ENCODE results near the gene EIF1AY.
"Not testable (repeated sequence)": the region's sequence is repeated elsewhere in the genome, so short reads cannot be mapped to it uniquely, and the experiment has no call there.

EIF1AY gene, protein sequence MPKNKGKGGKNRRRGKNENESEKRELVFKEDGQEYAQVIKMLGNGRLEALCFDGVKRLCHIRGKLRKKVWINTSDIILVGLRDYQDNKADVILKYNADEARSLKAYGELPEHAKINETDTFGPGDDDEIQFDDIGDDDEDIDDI

DNA sequence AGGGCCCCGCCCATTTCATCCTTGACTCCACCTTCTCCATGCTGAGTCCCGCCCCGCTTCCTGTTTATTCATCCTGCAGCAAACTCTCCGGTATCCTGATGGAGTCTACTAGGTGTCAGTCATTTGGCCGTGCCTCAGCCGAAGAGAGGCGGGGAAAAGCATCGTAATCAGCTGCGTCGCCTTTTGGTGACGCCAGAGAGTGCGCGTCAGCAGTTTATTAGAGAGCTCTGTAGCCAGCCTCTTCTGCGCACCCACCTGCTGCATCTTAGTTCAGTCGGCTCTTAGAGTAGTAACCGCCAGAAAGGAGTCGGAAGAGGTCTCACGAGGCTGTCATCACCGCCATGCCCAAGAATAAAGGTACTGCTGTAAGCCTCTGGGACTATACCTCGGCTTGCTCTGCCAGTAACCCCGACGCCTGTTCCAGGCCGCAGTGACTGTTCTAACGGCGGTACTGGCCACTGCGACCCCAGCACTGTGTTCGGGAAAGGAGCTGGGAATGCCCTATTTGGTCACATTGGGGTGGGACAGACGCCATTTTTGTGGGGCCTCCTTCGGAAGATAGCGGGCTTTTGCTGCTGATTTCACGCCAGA is at the start of gene EIF1AY:
Gene EIF1AY (plus strand): TSS at position 246 of the 591 bp plus-strand sequence. CDS start 96 bp downstream, at position 342.
- no peak for DNase-seq (ENCODE audit: low read depth)

DNA sequence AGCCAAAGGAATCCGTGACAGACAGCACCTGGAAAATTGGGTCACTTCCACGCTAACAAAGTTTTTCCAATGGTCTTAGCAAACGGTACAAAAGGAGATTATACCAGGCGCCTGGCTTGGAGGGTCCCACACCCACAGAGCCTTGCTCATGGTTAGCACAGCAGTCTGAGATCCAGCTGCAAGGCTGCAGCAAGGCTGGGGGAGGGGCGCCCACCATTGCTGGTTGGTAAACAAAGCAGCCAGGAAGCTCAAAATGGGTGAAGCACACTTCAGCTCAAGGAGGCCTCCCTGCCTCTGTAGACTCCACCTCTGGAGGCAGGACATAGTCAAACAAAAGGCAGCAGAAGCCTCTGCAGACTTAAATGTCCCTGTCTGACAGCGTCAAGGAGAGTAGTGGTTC is 47.1 kb upstream of the EIF1AY start:
- DNase-seq (ENCODE audit: low read depth): no peak

DNA sequence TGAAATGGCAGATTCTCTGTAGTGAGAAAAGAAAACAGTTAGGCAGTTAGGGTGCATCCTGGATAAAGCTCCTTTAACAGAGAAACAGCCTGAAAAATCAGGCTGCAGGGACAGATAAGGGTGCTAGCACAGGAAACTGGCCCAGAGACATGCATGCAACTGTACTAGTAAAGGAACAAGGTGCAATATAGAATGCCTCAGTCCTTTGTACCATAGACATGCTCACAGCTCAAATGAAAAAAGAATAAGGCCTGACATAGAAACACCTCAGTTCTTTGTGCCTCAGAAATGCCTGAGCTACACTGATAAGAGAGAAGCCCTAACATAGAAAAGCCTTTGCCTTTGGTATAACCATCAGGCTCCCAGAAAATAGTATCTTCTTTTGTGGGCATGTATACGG is 37.4 kb upstream of the EIF1AY start:
- no peak for DNase-seq (ENCODE audit: low read depth)

GRCh38 chrY:20538933-20539332 is 36.6 kb upstream of the EIF1AY start:
- DNase-seq (ENCODE audit: low read depth): no peak

- no peak for DNase-seq (ENCODE audit: low read depth)
Measured at GRCh38 chrY:20544451-20544960, 31.1 kb upstream of the EIF1AY start.

DNA sequence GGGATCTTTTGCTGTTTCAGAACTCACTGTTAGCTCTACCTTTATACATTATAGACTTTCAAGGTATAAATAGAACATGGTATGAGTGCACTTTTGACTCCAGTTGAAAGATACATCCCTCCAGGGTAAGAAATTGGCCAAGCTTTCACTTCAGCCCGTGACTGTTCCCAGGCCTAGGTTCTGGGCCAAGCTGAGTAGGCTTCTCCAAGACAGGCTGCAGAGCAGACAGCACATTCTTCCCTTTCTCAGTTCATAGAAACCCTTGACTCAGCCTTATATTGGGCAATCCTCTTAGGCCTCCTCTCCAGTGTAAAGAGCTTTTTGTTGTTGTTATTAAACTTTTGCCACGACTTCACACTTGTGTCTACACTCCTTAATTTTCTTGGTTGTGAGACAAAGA is 29.5 kb upstream of the EIF1AY start:
- DNase-seq (ENCODE audit: low read depth): no peak

DNA sequence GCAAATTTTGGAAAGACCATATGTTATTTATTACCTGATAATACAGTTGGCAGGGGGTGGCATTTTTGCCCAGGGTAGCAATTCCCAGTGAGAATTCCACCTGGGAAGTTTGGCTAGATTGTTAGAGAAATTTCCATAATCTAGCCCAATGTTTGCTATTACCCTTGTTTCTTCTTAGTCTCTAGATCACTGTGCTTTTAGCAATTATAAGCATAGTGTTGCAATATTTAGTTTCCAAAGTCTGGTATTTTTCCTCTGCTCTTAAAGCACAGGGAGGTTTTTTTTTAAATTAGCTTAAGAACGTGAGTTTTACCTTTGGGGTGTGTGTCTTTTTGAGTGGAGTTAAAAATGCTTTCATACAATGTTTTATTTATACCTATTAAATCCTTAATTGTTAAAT is 26.3 kb upstream of the EIF1AY start:
- no peak for DNase-seq (ENCODE audit: low read depth)

- DNase-seq (ENCODE audit: low read depth): no peak
Measured at GRCh38 chrY:20551840-20552239, 23.7 kb upstream of the EIF1AY start.

GRCh38 chrY:20552764-20553323 is 22.7 kb upstream of the EIF1AY start:
- DNase-seq (ENCODE audit: low read depth): not testable (repeated sequence)

GRCh38 chrY:20555820-20556219 is 19.8 kb upstream of the EIF1AY start:
- no peak for DNase-seq (ENCODE audit: low read depth)

DNA sequence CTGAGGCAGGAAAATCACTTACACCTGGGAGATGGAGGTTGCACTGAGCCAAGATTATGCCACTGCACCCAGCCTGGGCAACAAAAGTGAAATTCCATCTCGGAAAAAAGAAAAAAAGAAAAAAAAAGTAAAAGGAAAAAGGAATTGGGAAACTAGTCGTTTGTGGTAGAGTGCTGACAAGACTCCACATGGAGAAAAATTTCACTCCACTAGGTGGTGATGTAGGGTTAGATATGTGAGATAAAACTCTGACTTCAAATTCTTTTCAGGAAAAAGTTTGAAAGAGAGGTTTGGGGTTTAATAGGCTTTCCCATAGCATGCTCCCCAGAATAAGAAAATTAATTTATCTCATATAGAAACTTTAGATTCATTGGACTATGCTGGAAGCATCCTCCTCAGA is 16.9 kb upstream of the EIF1AY start:
- DNase-seq (ENCODE audit: low read depth): no peak

GRCh38 chrY:20559873-20560512 is 15.6 kb upstream of the EIF1AY start:
- DNase-seq (ENCODE audit: low read depth): no peak

DNA sequence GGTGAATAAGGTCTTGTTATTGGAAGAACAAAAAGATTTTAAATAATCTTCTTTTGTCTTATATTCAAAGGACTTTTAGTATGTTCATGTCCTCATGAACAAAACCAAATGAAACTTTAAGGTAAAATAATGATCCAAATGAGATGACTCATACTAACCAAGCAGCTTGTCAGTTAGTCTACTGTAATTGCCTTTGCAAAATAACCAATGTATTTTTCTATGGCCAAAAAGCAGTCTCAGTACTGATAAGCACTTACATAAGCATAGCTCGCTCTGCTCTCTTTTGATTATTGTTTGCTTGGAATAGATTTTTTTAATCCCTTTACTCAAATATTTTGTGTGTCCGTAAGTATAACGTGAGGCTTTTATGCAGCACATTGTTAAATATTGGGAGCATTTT is 4.3 kb upstream of the EIF1AY start:
- no peak for DNase-seq (ENCODE audit: low read depth)

DNA sequence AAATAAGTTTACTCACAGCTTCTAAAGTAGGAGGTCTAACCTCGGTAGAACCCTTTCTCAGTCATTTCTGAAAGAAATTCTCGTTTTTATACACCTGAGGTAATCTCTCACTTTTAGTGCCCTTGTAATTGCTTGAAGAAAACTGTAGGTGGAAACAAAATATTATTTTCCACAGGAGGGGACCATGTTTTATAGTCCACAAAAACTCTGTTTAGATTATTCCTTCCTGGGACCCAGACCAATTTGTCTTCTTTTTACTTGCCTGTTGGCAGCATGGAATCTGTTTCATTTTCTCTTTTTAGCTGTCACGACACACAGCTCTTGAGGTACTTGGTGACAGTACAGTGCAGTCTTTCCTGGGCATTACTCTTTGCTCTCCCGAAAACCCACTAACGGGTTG is 930 bp downstream of the EIF1AY start:
- no peak for DNase-seq (ENCODE audit: low read depth)

DNA sequence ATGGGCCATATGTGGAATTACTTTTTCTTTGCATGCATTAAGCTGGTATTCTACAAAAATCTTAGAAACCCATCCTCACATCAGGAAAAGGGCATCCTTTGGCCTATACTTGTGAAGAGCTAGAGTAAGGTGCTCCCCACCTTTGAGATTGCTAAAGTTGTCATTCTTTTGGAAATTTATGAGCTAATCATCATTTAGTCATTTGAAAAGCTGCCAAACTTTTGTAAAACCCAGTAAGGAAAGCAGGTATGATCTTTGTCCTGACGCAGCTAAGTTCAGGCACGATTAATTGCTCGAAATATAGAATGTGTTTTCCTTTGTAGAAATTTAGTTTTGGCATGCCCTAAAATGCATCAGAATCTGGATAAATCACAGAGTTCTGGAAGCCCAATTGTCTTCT is 2.6 kb downstream of the EIF1AY start:
- no peak for DNase-seq (ENCODE audit: low read depth)

DNA sequence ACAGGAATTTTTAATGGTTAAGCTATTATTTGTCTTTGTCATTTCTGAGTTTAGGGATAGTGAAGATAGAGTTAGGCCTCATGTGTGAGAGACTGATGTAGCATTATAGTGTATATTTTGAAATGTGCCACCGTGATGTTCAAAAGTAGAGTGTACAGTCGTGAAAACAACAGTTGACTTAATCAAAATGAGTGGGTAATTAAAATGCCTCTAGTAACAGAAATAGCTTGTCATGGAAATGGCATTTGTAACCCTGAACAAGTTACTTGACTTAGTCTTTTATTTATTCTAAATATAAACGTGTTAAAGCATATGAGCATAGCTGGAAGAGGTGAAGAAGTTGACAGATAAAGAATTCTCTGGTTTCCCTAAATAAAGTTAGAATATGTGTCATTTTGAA is 6.1 kb downstream of the EIF1AY start:
- DNase-seq (ENCODE audit: low read depth): no peak

DNA sequence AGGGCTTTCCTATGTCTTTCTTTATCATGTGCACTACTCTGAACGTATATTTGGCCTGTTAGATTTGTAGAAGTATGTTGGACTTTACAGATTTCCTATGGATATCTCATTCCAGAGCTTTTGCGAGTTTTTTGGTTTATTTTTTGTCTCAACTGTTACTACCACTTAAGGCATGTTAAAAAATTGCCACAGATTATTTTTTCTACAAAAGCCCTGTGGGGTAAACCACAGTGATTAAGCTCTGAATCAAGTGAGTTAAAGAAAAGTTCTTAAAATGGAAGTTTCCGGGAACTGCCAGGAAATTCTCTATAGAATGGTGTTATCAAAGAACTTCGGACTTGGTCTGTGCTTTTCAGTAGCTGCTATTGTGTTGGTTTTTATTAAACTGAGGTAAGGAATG is 10.6 kb downstream of the EIF1AY start:
- no peak for DNase-seq (ENCODE audit: low read depth)
